Measurements from ENCODE around the gene FAM204A.

DNA sequence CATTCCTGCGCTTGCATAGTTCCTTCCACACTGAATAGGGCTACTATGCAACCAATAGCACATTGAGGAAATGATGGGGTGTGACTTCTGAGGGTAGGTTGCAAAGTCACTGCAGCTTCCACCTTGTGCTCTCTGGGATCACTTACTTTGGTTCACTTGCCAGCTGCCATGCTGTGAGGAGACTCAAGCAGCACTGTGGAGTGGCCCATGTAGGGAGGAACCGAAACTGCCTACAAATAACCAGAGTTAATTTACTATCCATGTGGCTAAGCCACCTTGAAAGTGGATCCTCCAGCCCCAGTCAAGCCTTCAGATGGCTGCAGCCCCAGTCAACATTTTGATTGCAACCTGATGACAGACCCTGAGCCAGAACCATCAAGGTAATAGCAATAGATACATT is 64.3 kb downstream of the FAM204A start:
- TF ChIP-seq, protein P1, sequence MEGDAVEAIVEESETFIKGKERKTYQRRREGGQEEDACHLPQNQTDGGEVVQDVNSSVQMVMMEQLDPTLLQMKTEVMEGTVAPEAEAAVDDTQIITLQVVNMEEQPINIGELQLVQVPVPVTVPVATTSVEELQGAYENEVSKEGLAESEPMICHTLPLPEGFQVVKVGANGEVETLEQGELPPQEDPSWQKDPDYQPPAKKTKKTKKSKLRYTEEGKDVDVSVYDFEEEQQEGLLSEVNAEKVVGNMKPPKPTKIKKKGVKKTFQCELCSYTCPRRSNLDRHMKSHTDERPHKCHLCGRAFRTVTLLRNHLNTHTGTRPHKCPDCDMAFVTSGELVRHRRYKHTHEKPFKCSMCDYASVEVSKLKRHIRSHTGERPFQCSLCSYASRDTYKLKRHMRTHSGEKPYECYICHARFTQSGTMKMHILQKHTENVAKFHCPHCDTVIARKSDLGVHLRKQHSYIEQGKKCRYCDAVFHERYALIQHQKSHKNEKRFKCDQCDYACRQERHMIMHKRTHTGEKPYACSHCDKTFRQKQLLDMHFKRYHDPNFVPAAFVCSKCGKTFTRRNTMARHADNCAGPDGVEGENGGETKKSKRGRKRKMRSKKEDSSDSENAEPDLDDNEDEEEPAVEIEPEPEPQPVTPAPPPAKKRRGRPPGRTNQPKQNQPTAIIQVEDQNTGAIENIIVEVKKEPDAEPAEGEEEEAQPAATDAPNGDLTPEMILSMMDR (IDR thresholded peaks at IDR 0.05) = no peak
- no peak for TF ChIP-seq POLR2A (IDR thresholded peaks at IDR 0.05)

All from testis (tissue), 2 donors.